Gastroesophageal sphincter (tissue), 4 donors: ENCODE results near the gene OBI1. TPM values are rescaled to one million over a fixed set of nuclear protein-coding genes. Genes with fewer than 3 reads are reported as not detected.

Experiments
- ATAC-seq: fragments of 150-250 bp; one replicate; pipeline ENCODE4 v1.9.1; 2016; ENCODE audit warnings: mild to moderate bottlenecking, moderate library complexity
- H3K27ac ChIP-seq, 4 donors: fragments of 200-600 bp; sonication (generic) in 3 of 4; 1 replicate in 3 of 4; 2 replicates in 1 of 4; pipeline ENCODE4 v1.5.1; 2016 to 2019
- H3K27me3 ChIP-seq: fragments of 200-600 bp; sonication (generic); one replicate; pipeline ENCODE4 v1.5.1; 2019
- H3K36me3 ChIP-seq, 2 donors: fragments of 200-600 bp; sonication (generic); one replicate each; pipeline ENCODE4 v1.5.1; 2019; ENCODE audit warnings: control low read depth in 1 of 2
- H3K4me1 ChIP-seq, 3 donors: fragments of 200-600 bp; sonication (generic); 1 replicate in 2 of 3; 2 replicates in 1 of 3; pipeline ENCODE4 v1.5.1; 2016 to 2019; ENCODE audit warnings: control low read depth in 2 of 3
- H3K4me3 ChIP-seq, 2 donors: fragments of 200-600 bp; sonication (generic); one replicate each; pipeline ENCODE4 v1.5.1; 2019; ENCODE audit warnings: mild to moderate bottlenecking in 1 of 2, moderate library complexity in 1 of 2
- H3K9me3 ChIP-seq, 3 donors: fragments of 200-600 bp; sonication (generic); one replicate each; pipeline ENCODE4 v1.5.1; 2017 to 2019; ENCODE audit warnings: control low read depth in 2 of 3
- CTCF ChIP-seq, 4 experiments: fragments of 200-600 bp in 2 of 4; fragments of 450-650 bp in 2 of 4; sonication (generic) in 1 of 4; IDR thresholded peaks; one replicate each; pipeline ENCODE4 v1.5.1; 2017 to 2019; ENCODE audit warnings: antibody characterized with exemption in 4 of 4, mild to moderate bottlenecking in 2 of 4, moderate library complexity in 2 of 4
- EP300 ChIP-seq: sonication (generic); formaldehyde crosslinking; IDR thresholded peaks from one replicate; pipeline ENCODE4 v1.6.1; 2017; ENCODE audit warnings: antibody characterized with exemption, mild to moderate bottlenecking
- POLR2A ChIP-seq, 2 donors: fragments of 450-650 bp; IDR thresholded peaks; one replicate each; pipeline ENCODE4 v1.6.1; 2017; ENCODE audit warnings: antibody characterized with exemption in 2 of 2, mild to moderate bottlenecking in 2 of 2, moderate library complexity in 1 of 2
- POLR2AphosphoS5 ChIP-seq: sonication (generic); formaldehyde crosslinking; IDR thresholded peaks from one replicate; pipeline ENCODE4 v1.6.1; 2017; ENCODE audit warnings: antibody characterized with exemption
- WGBS, 2 donors: methylation state at CpG; one replicate each; pipeline ENCODE4 v1.1.5; 2018; ENCODE audit warnings: low coverage in 1 of 2; 5-methylcytosine and 5-hydroxymethylcytosine counted together
- total RNA-seq, 4 donors: library from RNA; depleted of rRNA; stranded (reverse); fragments of >200 nt; gene quantifications; one replicate each; pipeline ENCODE4 v1.1.0, GENCODE V29; 2016

The OBI1 gene
- total RNA-seq, 4 donors from 2014 or later: 9.6 to 15.5 (median 10.7) TPM

- ATAC-seq: no peak
- TF ChIP-seq CTCF (IDR thresholded peaks at IDR 0.05): no peak
- TF ChIP-seq POLR2A (IDR thresholded peaks at IDR 0.05): no peak
- TF ChIP-seq EP300: no peak
- TF ChIP-seq POLR2AphosphoS5: no peak
- Histone ChIP-seq H3K36me3 (no peaks in the 10 kb centered on the region), H3K9me3 (no peaks in the 10 kb centered on the region), H3K27ac (no peak overlapping the region), H3K4me3 (no peak overlapping the region), H3K27me3 (peaks cover 97% of the 10 kb centered on the region), H3K4me1 (peaks cover 0 to 32% (median 8%) of the 10 kb centered on the region in 3 donors)
- 10 to 20% methylated on average over 7 of the region's 7 CpGs for WGBS, 2 donors
These were observed 61.4 kb downstream of the OBI1 start for GRCh38 chr13:78597602-78597932.

DNA sequence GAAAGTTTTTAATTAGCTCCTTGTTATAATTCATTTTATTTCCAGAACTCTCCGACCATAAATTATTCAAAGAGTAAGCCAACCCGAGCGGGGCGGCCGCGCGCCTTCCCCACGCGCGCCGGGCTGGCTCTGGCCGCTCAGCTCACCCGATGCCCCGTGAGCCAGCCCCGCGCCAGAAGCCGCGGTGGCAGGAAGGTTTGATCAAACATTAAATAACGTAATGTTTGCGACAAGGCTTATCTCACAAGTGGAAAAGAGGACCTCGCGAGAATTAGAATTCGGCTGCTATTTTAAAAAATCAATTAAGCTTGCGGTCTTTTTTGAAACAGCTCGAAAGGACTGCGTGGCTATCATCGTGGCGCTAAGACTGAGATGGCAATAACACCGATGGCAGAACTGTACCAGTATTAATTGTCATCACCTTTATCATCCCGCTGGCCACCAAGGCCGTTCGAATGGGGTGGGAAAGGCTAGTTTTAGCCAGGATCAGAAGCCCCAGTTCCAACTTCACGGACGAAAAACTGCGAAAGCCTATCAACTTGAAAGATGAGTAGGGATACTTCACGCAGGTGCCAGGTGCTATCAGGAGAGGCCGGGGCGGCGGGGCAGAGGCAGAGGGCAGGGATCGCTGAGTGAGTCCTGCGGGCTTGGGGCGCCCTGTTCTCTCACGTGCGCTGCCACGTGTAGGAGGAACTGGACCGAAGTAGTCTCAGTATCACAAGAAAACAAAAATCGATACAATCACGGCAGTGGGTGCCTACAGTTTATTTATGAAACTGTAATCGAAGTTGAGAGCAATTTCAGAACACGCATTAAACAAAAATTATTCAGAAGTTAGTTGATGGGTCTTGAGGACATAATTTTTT is 62.0 kb downstream of the OBI1 start:
- Histone ChIP-seq H3K27me3 (peaks cover 98% of the 10 kb centered on the region), H3K27ac (no peak overlapping the region), H3K9me3 (no peaks in the 10 kb centered on the region), H3K36me3 (no peaks in the 10 kb centered on the region), H3K4me1 (peaks cover 0 to 28% (median 4%) of the 10 kb centered on the region in 3 donors), H3K4me3 (peak overlapping the region in 1 of 2 donors; percentile 17)
- WGBS, 2 donors: 6 to 7% methylated on average over 23 to 30 of the region's 50 CpGs
- no peak for TF ChIP-seq POLR2AphosphoS5
- TF ChIP-seq EP300: no peak
- TF ChIP-seq POLR2A (IDR thresholded peaks at IDR 0.05): no peak
- TF ChIP-seq CTCF (IDR thresholded peaks at IDR 0.05): no peak
- no peak for ATAC-seq

- Histone ChIP-seq H3K4me3 (peak overlapping the region in 1 of 2 donors; percentile 17), H3K36me3 (no peaks in the 10 kb centered on the region), H3K27me3 (peaks cover 100% of the 10 kb centered on the region), H3K4me1 (peaks cover 0 to 24% (median 2%) of the 10 kb centered on the region in 3 donors), H3K27ac (no peak overlapping the region), H3K9me3 (no peaks in the 10 kb centered on the region)
- TF ChIP-seq CTCF (IDR thresholded peaks at IDR 0.05): no peak
- TF ChIP-seq POLR2AphosphoS5: no peak
- no peak for TF ChIP-seq EP300
- TF ChIP-seq POLR2A (IDR thresholded peaks at IDR 0.05): no peak
- 5% methylated on average over 10 of the region's 22 CpGs; no CpG with 5 or more reads in 1 of the 2 donors for WGBS, 2 donors
- no peak for ATAC-seq
These were observed 62.6 kb downstream of the OBI1 start for GRCh38 chr13:78596399-78596735.

DNA sequence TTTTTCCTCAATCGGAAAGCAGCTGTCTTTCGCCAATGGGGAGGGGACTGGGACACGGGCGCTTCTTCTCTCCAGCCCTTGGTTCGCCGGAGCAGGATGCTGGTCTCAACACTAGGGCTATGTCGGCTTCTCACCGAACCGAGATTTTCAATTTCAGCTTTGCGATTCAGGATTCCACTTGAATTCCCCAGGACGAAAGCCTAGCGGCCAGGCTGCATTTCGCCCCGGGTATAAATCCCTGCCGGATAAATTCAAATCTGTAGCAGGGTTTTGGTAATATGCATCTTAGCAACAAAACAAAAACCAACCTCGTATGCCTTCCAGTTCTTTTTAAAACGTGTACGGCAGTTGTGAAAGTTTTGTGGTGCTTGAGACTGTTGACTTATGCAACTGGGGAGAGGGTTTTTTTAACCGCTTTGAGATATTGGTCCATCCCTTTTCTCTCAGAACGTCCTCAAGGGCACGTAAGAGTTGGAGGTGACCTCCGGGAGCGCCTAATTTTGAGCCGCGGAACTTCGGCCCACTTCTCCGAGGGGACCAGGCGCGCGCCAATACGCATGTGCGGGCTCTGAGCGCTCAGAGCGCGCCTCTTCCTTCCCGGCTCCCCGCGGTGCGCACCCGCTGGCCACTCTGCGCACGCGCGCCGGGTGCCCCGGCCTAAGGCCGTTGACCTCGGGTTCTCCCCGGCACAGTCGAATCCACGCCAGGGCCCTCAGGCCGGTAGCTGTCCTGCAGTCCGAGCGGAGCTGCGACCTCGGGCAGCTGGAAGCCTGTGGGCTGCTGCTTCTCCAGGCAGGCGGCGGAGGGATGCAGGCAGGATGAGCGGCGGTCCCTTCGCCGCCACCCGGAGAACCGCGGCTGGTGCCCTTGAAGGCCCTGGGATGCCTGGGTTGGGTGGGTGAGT is 63.2 kb downstream of the OBI1 start:
- Histone ChIP-seq H3K9me3 (no peaks in the 10 kb centered on the region), H3K4me1 (peaks cover 0 to 19% (median 0%) of the 10 kb centered on the region in 3 donors), H3K27me3 (peaks cover 100% of the 10 kb centered on the region), H3K36me3 (no peaks in the 10 kb centered on the region), H3K27ac (no peak overlapping the region), H3K4me3 (peak overlapping the region in 1 of 2 donors; percentile 17)
- no peak for TF ChIP-seq CTCF (IDR thresholded peaks at IDR 0.05)
- no peak for TF ChIP-seq EP300
- TF ChIP-seq POLR2AphosphoS5: no peak
- TF ChIP-seq POLR2A (IDR thresholded peaks at IDR 0.05): no peak
- WGBS, 2 donors: 6 to 7% methylated on average over 7 to 22 of the region's 65 CpGs
- ATAC-seq: no peak
